Neural cell (in vitro differentiated cells): ENCODE results near the gene ARSA. TPM values are rescaled to one million over a fixed set of nuclear protein-coding genes. Genes with fewer than 3 reads are reported as not detected.

Source experiments
- H2AFZ ChIP-seq: fragments of 200-600, 300-800 bp; sonication (generic), shearing (Covaris generic); 2 replicates; pipeline ENCODE4 v1.6.0; 2014; ENCODE audit warnings: low read depth, mild to moderate bottlenecking, antibody characterized with exemption, low read length, moderate library complexity
- H3F3A ChIP-seq: fragments of 200-600 bp; shearing (Covaris generic); 2 replicates; pipeline ENCODE4 v1.6.1; 2016; ENCODE audit warnings: mild to moderate bottlenecking, moderate library complexity, mixed read lengths, antibody characterized with exemption, low read length; ENCODE audit not compliant: insufficient read depth, poor library complexity, severe bottlenecking
- H3K27ac ChIP-seq: fragments of 200-600, 300-800 bp; sonication (generic), shearing (Covaris generic); 2 replicates; pipeline ENCODE4 v1.5.1; 2014; ENCODE audit warnings: mild to moderate bottlenecking, low read length, moderate library complexity
- H3K27me3 ChIP-seq: fragments of 300-800, 200-600 bp; sonication (generic), shearing (Covaris generic); 2 replicates; pipeline ENCODE4 v1.6.0; 2014; ENCODE audit warnings: mild to moderate bottlenecking, low read depth, low read length, moderate library complexity; ENCODE audit not compliant: insufficient read depth
- H3K36me3 ChIP-seq: fragments of 300-800, 200-600 bp; sonication (generic), shearing (Covaris generic); 2 replicates; pipeline ENCODE4 v1.5.1; 2014; ENCODE audit warnings: mild to moderate bottlenecking, antibody characterized with exemption, low read length, moderate library complexity; ENCODE audit not compliant: insufficient read depth
- H3K4me2 ChIP-seq: fragments of 300-800, 200-600 bp; sonication (generic), shearing (Covaris generic); 2 replicates; pipeline ENCODE4 v1.6.0; 2014; ENCODE audit warnings: mild to moderate bottlenecking, low read length
- H3K4me3 ChIP-seq: fragments of 300-800, 200-600 bp; sonication (generic), shearing (Covaris generic); 2 replicates; pipeline ENCODE4 v1.5.1; 2014; ENCODE audit warnings: mild to moderate bottlenecking, low read length, moderate library complexity
- H3K79me2 ChIP-seq: fragments of 200-600 bp; shearing (Covaris generic); replicated peaks from 2 replicates; pipeline ENCODE4 v1.6.0; 2014; ENCODE audit warnings: mild to moderate bottlenecking, low read length, moderate library complexity; ENCODE audit not compliant: insufficient read depth
- H3K9ac ChIP-seq: fragments of 300-800, 200-600 bp; sonication (generic), shearing (Covaris generic); 2 replicates; pipeline ENCODE4 v1.6.1; 2016; ENCODE audit warnings: mild to moderate bottlenecking, low read length, mixed read lengths
- H3K9me2 ChIP-seq: fragments of 200-600 bp; shearing (Covaris generic); 2 replicates; pipeline ENCODE4 v1.6.1; 2016; ENCODE audit warnings: mild to moderate bottlenecking, low read length, mixed read lengths; ENCODE audit not compliant: insufficient read depth
- H3K9me3 ChIP-seq: fragments of 200-600, 300-800 bp; sonication (generic), shearing (Covaris generic); 2 replicates; pipeline ENCODE4 v1.6.1; 2016; ENCODE audit warnings: mild to moderate bottlenecking, mixed run types, low read length, moderate library complexity, mixed read lengths
- H4K20me1 ChIP-seq: fragments of 200-600 bp; shearing (Covaris generic); 2 replicates; pipeline ENCODE4 v1.6.1; 2016; ENCODE audit warnings: mild to moderate bottlenecking, mixed run types; ENCODE audit not compliant: insufficient read depth
- CTCF ChIP-seq: fragments of 450-650 bp; IDR thresholded peaks from 2 replicates; pipeline ENCODE4 v1.5.1; 2014; ENCODE audit warnings: antibody characterized with exemption, mild to moderate bottlenecking, moderate library complexity; ENCODE audit not compliant: poor library complexity, severe bottlenecking
- EP300 ChIP-seq: fragments of 450-650 bp; conservative IDR thresholded peaks from 2 replicates; pipeline ENCODE4 v1.6.1; 2014; ENCODE audit warnings: antibody characterized with exemption, mild to moderate bottlenecking, moderate library complexity; ENCODE audit not compliant: poor library complexity, severe bottlenecking
- EZH2 ChIP-seq: fragments of 200-600, 300-800 bp; shearing (Covaris generic), sonication (generic); IDR thresholded peaks from 2 replicates; pipeline ENCODE4 v1.6.1; 2014; ENCODE audit warnings: antibody characterized with exemption, low read length, borderline replicate concordance, mild to moderate bottlenecking; ENCODE audit not compliant: insufficient read depth, poor library complexity, severe bottlenecking
- MXI1 ChIP-seq: fragments of 450-650 bp; conservative IDR thresholded peaks from 2 replicates; pipeline ENCODE4 v1.6.1; 2014; ENCODE audit warnings: antibody characterized with exemption, mild to moderate bottlenecking; ENCODE audit not compliant: poor library complexity, severe bottlenecking
- POLR2AphosphoS5 ChIP-seq: IDR thresholded peaks from 2 replicates; pipeline ENCODE4 v1.6.1; 2012
- RAD21 ChIP-seq: fragments of 450-650 bp; conservative IDR thresholded peaks from 2 replicates; pipeline ENCODE4 v1.6.1; 2014; ENCODE audit warnings: antibody characterized with exemption, mild to moderate bottlenecking, moderate library complexity
- REST ChIP-seq: IDR thresholded peaks from 2 replicates; pipeline ENCODE4 v1.6.1; 2012; ENCODE audit warnings: borderline replicate concordance
- SMC3 ChIP-seq: fragments of 450-650 bp; conservative IDR thresholded peaks from 2 replicates; pipeline ENCODE4 v1.6.1; 2014; ENCODE audit warnings: antibody characterized with exemption, mild to moderate bottlenecking, moderate library complexity; ENCODE audit not compliant: poor library complexity
- TAF1 ChIP-seq: IDR thresholded peaks from 2 replicates; pipeline ENCODE4 v1.6.1; 2012; ENCODE audit warnings: low read depth
- polyA plus RNA-seq: library from polyadenylated mRNA; depleted of rRNA; stranded (reverse); fragments of >200 nt; gene quantifications from 2 replicates; pipeline ENCODE4 v1.2.3, GENCODE V29; 2014

Gene ARSA
- polyA plus RNA-seq, 1 donor from 2014 or later, result 32.5 TPM

- no peak overlapping the region for H3K27ac ChIP-seq
- TF ChIP-seq POLR2AphosphoS5, result no peak
- TF ChIP-seq CTCF, result no peak
- no peak for TF ChIP-seq SMC3
- TF ChIP-seq TAF1, result no peak
- no peak for TF ChIP-seq MXI1
- no peak for TF ChIP-seq EZH2
- TF ChIP-seq REST, result no peak
- TF ChIP-seq EP300, result no peak
- TF ChIP-seq RAD21, result no peak
- H2AFZ ChIP-seq, result no peak overlapping the region
Observed at GRCh38 chr22:50610581-50610980, 17.4 kb downstream of the ARSA start.

GRCh38 chr22:50610041-50610451 is 17.9 kb downstream of the ARSA start:
- H3K79me2 ChIP-seq, result no peaks in the 10 kb centered on the region
- no peaks in the 10 kb centered on the region for H4K20me1 ChIP-seq
- H2AFZ ChIP-seq, result no peak overlapping the region
- H3K36me3 ChIP-seq, result peaks cover 5% of the 10 kb centered on the region
- no peak overlapping the region for H3K4me2 ChIP-seq
- no peaks in the 10 kb centered on the region for H3K9me2 ChIP-seq
- no peaks in the 10 kb centered on the region for H3K9me3 ChIP-seq
- H3K4me3 ChIP-seq, result no peak overlapping the region
- no peak overlapping the region for H3K9ac ChIP-seq
- H3F3A ChIP-seq, result no peaks in the 10 kb centered on the region
- H3K27me3 ChIP-seq, result no peaks in the 10 kb centered on the region
- TF ChIP-seq RAD21 (no peak), POLR2AphosphoS5 (no peak), MXI1 (no peak), REST (no peak), EP300 (no peak), EZH2 (no peak), TAF1 (no peak), CTCF (no peak), SMC3 (no peak)
- H3K27ac ChIP-seq, result no peak overlapping the region

More at GRCh38 chr22:50610581-50610980, 17.4 kb downstream of the ARSA start:
- Histone ChIP-seq H3K79me2 (no peaks in the 10 kb centered on the region), H3K9me2 (no peaks in the 10 kb centered on the region), H3K4me2 (no peak overlapping the region), H3K4me3 (no peak overlapping the region), H4K20me1 (no peaks in the 10 kb centered on the region), H3K9me3 (no peaks in the 10 kb centered on the region), H3K36me3 (peaks cover 5% of the 10 kb centered on the region), H3K9ac (no peak overlapping the region), H3K27me3 (no peaks in the 10 kb centered on the region), H3F3A (no peaks in the 10 kb centered on the region)
